GM23248 (cell line): ENCODE data around the gene ITGA11.

Experiments used
- EZH2 ChIP-seq: fragments of 200-600 bp; sonication (generic); IDR thresholded peaks from 2 replicates; pipeline ENCODE4 v1.6.1; 2018; ENCODE audit warnings: antibody characterized with exemption, mild to moderate bottlenecking; ENCODE audit not compliant: insufficient read depth, poor library complexity, severe bottlenecking
- EZH2phosphoT487 ChIP-seq: fragments of 200-600 bp; sonication (generic); IDR thresholded peaks from 2 replicates; pipeline ENCODE4 v1.6.1; 2018; ENCODE audit warnings: antibody characterized with exemption, moderate library complexity, mild to moderate bottlenecking, low read depth; ENCODE audit not compliant: insufficient read depth

DNA sequence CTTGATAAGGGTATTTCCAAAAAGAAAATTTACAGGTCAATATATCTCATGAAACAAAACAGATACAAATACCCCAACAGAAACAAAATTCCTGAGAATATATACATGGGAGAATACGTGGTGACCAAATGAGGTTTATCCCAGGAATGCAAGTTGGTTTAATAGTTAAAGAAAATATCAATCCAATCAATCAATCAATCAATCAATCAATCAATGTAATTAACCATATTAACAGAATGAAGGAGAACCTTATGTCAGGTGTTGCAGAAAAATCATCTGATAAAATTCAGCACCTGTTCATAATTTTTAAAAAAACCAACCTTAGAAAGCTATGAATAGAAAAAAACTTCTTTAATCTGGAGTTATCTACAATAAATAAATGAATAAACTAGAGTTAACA lies 35.9 kb downstream of the ITGA11 start:
- TF ChIP-seq EZH2phosphoT487 (no peak), EZH2 (no peak)
